Memory B cell (primary cell): ENCODE data around the gene COLEC11.

Experiments used
- ATAC-seq: fragments of 150-1000 bp; cut with Tn5 transposase; 2 replicates; pipeline ENCODE4 v1.10.0; 2021; ENCODE audit warnings: low read depth, mild to moderate bottlenecking, moderate library complexity
- DNase-seq, 2 donors: peaks; one replicate each; pipeline ENCODE4 v3.0.0; 2022; ENCODE audit warnings: low spot score in 2 of 2
- H3K27ac Mint-ChIP-seq: one replicate; pipeline ENCODE4 v1.8.0; 2022; ENCODE audit warnings: mild to moderate bottlenecking, moderate library complexity, mixed read lengths
- H3K27me3 Mint-ChIP-seq: one replicate; pipeline ENCODE4 v1.8.0; 2022; ENCODE audit warnings: mixed read lengths
- H3K36me3 Mint-ChIP-seq: one replicate; pipeline ENCODE4 v1.8.0; 2022; ENCODE audit warnings: mild to moderate bottlenecking, mixed read lengths
- H3K4me1 Mint-ChIP-seq: one replicate; pipeline ENCODE4 v1.8.0; 2022; ENCODE audit warnings: mixed read lengths
- H3K4me3 Mint-ChIP-seq: one replicate; pipeline ENCODE4 v1.8.0; 2022; ENCODE audit warnings: mild to moderate bottlenecking, moderate library complexity, mixed read lengths
- H3K9me3 Mint-ChIP-seq: one replicate; pipeline ENCODE4 v1.8.0; 2022; ENCODE audit warnings: mixed read lengths

COLEC11 gene

DNA sequence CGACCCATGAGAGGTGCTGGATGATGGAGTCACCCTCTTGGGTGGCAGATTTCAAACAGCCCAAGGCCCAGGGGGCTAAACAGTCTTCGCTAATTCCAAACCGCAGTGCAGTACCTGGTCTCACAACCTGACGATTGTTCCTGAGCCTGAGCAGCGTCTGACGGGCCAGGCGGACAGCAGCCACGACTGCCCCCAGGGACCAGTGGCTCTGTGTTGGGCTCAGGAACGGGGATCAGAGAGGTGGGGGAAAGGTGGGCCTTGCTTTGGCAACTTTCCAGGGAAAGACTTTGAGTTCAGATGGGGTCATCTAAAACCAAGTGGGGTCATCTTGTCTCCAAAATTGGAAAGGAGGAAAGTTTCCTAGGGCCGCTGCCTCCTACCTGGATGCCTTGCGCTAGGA is 492 bp downstream of the COLEC11 start:
- no peak for ATAC-seq
- Mint-ChIP-seq H3K36me3 (peaks cover 6% of the 10 kb centered on the region), H3K9me3 (no peaks in the 10 kb centered on the region), H3K27ac (no peak overlapping the region), H3K4me1 (no peaks in the 10 kb centered on the region), H3K27me3 (peaks cover 3% of the 10 kb centered on the region), H3K4me3 (no peak overlapping the region)
- DNase-seq = no peak

DNA sequence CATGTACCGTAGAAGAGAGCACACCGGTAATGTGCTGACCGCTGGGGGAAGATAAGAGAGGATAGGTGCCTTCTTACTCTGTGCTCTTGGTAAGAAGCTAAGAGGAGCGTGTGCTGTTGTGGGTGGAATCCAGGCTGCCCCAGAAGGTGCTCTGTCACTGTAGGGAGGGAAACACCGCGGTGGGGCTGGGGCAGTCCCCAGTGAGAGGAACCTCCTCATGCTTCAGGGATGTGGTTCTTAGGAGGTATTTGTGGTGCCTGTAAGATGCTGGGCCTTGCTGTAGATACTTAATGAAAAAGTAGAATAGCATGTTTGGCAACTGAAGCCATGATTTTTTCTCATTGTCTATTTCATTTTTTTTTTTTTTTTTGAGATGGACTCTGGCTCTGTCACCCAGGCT is 1.1 kb downstream of the COLEC11 start:
- no peak for DNase-seq
- Mint-ChIP-seq H3K27me3 (peaks cover 3% of the 10 kb centered on the region), H3K4me1 (no peaks in the 10 kb centered on the region), H3K4me3 (no peak overlapping the region), H3K36me3 (peaks cover 6% of the 10 kb centered on the region), H3K27ac (no peak overlapping the region), H3K9me3 (no peaks in the 10 kb centered on the region)
- peak; percentile 82 for ATAC-seq

DNA sequence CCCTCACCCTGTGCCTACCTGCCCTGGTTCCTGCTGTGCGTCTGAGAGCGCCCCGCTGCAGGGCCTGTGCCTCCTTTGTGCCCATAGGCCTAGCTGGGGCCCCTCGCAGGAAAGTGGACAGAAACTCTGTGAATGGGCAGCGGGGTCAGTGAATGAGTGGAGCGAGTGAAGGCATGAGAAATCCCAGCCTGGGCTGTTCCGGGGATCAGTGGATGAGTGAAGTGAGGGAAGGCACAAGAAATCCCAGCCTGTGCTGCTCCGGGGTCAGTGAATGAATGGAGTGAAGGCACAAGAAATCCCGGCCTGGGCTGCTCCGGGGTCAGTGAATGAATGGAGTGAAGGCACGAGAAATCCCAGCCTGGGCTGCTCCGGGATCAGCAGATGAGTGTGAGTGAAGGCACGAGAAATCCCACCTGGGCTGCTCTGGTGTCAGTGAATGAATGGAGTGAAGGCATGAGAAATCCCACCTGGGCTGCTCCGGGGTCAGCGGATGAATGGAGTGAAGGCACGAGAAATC is 2.0 kb downstream of the COLEC11 start:
- Mint-ChIP-seq H3K27ac (no peak overlapping the region), H3K4me3 (no peak overlapping the region)
- ATAC-seq = no peak

DNA sequence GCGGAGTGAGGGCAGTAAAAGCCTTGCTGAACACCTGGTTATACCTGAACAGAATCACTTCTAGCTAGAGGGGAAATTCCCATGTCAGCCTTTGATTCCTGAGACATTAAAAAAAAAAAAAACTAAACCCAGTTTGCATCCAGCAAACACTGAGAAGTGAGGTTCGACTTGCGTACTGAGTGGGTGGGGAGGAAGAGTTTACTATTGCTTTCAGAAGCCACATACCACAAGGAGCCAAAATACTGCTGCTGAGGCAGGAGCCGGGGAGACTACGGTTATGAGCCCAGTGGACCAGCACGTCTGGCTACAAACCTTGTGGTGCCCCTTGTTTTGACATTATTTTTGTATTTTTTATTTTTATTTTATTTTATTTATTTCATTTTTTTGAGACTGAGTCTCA is 2.7 kb downstream of the COLEC11 start:
- DNase-seq = no peak
- Mint-ChIP-seq H3K27me3 (peaks cover 3% of the 10 kb centered on the region), H3K36me3 (peaks cover 2% of the 10 kb centered on the region), H3K9me3 (no peaks in the 10 kb centered on the region), H3K4me1 (no peaks in the 10 kb centered on the region), H3K4me3 (no peak overlapping the region), H3K27ac (no peak overlapping the region)
- ATAC-seq = peak; percentile 22

More for the DNA sequence above, 2.0 kb downstream of the COLEC11 start:
- Mint-ChIP-seq H3K4me1 (no peaks in the 10 kb centered on the region), H3K27me3 (peaks cover 3% of the 10 kb centered on the region), H3K9me3 (no peaks in the 10 kb centered on the region), H3K36me3 (peaks cover 6% of the 10 kb centered on the region)
- DNase-seq = no peak

DNA sequence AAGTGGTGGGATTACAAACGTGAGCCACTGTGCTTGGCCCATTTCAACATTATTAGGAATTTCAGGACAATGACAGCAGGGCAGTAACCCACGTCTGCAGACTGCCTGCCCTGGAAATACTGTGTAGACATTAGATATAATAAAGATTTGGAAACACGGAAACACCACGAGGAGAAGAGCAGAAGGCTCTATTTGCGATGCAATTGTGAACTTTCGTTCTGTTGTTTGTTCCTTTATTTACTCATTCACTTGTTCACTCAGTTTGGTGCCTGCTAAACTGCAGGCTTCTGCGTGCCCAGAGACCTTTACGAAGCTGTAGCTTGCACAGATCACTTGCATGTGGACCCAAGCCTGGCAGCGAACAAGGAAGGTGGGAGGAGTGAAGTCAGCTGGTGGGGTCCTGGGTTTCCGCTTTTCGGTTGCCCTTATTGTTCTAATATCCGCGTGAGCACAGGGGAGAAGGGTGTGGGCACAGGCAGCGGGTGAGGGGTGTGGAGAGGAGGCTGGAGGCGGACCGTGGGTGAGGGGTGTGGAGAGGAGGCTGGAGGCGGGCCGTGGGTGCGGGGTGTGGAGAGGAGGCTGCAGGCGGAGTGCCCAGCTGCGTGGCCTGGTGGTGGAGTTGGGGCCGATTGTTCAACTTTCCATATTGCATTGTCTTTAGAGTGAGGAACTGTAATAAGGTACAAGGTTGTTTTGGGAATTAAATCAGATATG is 3.4 kb downstream of the COLEC11 start:
- Mint-ChIP-seq H3K36me3 (no peaks in the 10 kb centered on the region), H3K9me3 (no peaks in the 10 kb centered on the region), H3K27ac (no peak overlapping the region), H3K4me1 (no peaks in the 10 kb centered on the region), H3K27me3 (peaks cover 3% of the 10 kb centered on the region), H3K4me3 (no peak overlapping the region)
- ATAC-seq (no peak), DNase-seq (no peak)

DNA sequence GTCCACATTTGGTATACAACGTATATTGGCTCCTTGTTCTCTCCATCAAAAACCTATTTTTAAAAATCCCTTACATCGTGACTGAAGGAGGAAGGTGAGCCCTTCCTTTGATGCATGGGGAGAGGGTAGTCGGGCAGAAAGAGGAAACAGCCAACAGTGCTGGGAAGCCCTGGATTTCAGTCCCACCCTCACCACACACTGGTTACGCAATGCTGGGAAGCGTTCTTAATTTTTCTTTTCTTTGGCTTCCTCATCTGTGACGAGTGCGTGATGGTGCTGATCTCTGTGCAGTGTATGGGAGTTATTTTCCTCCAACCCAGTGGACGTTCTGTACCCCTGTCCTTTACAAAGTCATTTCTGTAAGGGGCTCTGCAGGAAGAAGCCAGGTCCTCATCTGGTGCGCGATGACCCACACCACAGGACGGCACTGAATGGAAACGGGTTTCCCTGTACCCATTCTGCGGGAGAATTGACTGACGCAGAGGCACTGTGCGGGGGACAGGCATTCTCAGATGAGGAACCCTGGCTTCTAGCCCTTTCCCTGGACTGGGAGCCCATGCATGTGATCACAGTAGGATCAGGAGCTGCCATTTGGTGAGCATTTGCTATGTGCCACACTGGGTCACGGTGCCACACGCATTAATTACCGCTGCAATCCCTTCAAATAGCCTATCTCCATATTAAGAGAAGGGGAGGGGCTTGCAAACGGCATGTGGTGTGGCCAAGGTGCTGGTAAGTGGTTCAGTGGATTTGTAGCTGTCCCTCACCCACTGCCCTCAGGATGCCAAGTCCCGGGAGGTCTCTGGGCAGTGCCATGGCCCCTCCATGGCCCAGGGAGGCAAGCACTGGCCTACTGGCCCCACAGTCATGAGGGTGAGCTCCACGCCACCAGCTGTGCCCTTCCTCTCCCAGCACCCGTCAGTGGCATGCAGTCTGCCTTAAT is 4.3 kb downstream of the COLEC11 start:
- peaks cover 3% of the 10 kb centered on the region for H3K27me3 Mint-ChIP-seq
- no peaks in the 10 kb centered on the region for H3K36me3 Mint-ChIP-seq
- DNase-seq = no peak
- H3K4me1 Mint-ChIP-seq = no peaks in the 10 kb centered on the region
- H3K9me3 Mint-ChIP-seq = no peaks in the 10 kb centered on the region
- no peak overlapping the region for H3K4me3 Mint-ChIP-seq
- no peak for ATAC-seq
- H3K27ac Mint-ChIP-seq = no peak overlapping the region

DNA sequence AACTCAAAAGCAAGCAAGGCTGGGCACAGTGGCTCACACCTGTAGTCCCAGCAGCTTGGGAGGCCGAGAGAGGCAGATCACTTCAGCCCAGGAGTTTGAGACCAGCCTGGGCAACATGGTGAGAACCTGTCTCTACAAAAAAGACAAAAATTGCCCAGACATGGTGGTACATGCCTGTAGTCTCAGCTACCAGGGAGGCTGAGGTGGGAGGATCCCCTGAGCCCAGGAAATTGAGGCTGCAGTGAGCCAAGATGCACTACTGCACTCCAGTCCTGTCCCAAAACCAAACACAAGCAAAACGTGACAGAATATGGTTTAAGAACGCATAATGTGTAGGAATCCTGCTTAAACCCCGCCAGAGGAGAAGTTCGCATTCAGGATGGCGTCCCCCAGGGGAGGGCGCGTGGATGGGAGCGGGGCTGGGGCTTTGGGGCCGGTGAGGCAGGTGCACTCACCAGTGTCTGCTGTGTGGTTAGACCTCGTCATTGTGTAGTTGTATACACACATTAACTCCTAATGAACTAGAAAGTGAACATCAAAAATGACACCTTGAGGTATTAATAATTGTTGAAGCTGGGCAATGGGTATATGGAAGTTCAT is 5.4 kb downstream of the COLEC11 start:
- H3K4me1 Mint-ChIP-seq = peaks cover 3% of the 10 kb centered on the region
- no peak for ATAC-seq
- H3K9me3 Mint-ChIP-seq = no peaks in the 10 kb centered on the region
- H3K4me3 Mint-ChIP-seq = no peak overlapping the region
- no peak for DNase-seq
- no peaks in the 10 kb centered on the region for H3K36me3 Mint-ChIP-seq
- H3K27me3 Mint-ChIP-seq = peaks cover 3% of the 10 kb centered on the region
- no peak overlapping the region for H3K27ac Mint-ChIP-seq

DNA sequence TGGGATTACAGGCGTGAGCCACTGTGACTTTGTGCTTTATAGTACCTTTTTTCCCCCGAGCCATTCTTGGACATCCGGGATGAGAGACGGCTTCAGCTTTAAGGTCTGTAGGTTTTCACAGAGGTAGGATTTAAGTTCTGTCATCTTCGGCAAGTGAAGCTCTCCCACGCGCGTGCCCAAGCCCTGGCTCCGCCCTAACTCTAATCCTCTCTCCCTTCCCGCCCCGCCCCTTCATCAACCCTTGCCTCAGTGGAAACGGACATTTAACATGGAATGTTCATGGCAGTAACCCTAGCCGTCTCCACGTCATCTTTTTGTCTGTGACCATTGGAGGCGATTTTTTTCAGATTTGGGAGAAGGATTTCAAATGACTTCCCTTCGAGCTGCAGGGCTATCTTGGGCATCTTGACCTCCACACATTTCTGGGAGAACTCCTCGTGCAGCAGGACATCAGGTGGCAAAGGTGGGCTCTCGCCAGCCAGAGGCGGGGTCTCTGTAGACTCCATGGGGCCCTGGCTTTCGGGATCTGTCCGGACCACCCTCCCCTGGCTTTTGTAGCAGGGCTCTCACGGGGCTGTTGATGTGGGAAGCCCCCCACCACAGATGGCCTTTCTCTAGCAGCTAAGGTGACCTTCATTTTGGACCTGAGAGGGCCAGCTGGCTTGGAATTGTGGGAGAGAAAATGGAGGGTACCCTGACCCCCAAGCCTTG is 6.8 kb downstream of the COLEC11 start:
- peaks cover 3% of the 10 kb centered on the region for H3K27me3 Mint-ChIP-seq

DNA sequence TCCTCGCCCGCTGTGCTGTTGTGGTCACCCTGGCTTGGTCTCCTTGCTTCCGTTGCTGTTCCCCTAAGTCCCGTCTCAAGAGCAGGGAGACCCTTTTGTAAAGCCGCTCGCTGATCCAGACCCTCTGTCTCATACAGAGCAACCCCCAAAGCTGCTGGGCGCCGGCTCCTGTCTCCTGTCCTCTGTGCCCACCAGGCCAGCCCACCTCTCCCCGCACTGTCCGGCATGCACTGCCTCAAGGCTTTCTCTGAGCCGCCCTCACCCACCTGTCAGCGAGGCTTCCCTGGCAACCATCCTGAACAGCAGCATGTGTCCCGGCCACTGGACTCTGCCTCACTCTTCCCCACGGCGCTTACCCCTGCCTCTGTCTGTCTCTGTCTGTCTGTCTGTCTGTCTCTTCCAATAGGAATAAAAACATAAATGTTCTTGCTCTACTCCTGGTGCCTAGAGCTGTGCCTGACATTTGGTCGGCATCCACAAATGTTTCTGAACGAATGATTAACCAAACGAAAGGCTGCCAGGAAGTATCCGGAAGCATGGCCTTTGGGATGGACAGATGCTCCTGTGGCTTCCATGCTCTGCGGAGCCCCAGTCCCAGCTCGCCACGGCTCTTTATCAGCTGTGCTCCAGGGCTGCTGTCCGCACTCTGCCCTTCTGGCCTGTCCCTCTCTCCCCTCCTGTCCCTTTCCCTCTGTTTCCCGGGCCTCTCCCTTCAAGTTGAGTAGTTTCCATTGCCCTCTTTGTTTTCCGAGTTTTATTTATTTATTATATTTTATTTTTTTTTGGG is 7.8 kb downstream of the COLEC11 start:
- ATAC-seq = no peak

More for the DNA sequence above, 6.8 kb downstream of the COLEC11 start:
- Mint-ChIP-seq H3K36me3 (no peaks in the 10 kb centered on the region), H3K9me3 (no peaks in the 10 kb centered on the region), H3K4me1 (peaks cover 3% of the 10 kb centered on the region), H3K27ac (no peak overlapping the region), H3K4me3 (no peak overlapping the region)
- no peak for ATAC-seq
- no peak for DNase-seq

DNA sequence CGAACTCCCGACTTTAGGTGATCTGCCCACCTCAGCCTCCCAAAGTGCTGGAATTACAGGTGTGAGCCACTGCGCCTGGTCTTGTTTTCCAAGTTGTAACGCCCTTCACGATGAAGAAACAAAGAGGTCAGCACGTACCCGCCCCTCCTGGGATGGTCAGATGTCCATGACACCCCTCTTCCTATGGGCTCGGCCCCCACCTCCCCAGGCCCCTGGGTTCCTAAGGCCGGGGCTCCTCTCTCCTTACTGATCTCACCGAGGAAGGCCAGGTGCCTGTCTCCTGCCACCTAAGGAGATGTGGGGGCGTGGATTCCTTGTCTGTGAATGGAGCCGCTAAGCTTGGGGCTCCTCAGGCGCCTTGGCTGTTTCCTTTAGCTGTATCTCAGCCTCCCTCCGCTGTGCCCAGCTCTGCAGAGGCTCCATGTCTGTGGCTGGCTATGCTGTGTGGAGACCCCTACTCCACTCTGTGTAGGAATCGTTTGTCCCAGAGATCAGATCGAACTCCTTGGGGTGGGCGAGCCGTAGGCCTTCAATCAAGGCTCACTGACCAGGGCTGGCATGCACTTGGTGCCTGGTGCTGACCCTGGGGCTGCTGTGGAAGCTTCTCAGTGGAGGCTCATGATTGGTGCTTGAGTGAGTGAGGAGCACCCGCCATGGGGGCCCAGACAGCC is 8.8 kb downstream of the COLEC11 start:
- Mint-ChIP-seq H3K9me3 (no peaks in the 10 kb centered on the region), H3K4me1 (peaks cover 3% of the 10 kb centered on the region), H3K36me3 (no peaks in the 10 kb centered on the region), H3K27ac (no peak overlapping the region), H3K27me3 (no peaks in the 10 kb centered on the region), H3K4me3 (no peak overlapping the region)
- DNase-seq = no peak
- ATAC-seq = no peak

More for the DNA sequence above, 7.8 kb downstream of the COLEC11 start:
- Mint-ChIP-seq H3K27ac (no peak overlapping the region), H3K9me3 (no peaks in the 10 kb centered on the region), H3K4me3 (no peak overlapping the region), H3K27me3 (peaks cover 3% of the 10 kb centered on the region), H3K4me1 (peaks cover 3% of the 10 kb centered on the region), H3K36me3 (no peaks in the 10 kb centered on the region)
- DNase-seq = no peak

DNA sequence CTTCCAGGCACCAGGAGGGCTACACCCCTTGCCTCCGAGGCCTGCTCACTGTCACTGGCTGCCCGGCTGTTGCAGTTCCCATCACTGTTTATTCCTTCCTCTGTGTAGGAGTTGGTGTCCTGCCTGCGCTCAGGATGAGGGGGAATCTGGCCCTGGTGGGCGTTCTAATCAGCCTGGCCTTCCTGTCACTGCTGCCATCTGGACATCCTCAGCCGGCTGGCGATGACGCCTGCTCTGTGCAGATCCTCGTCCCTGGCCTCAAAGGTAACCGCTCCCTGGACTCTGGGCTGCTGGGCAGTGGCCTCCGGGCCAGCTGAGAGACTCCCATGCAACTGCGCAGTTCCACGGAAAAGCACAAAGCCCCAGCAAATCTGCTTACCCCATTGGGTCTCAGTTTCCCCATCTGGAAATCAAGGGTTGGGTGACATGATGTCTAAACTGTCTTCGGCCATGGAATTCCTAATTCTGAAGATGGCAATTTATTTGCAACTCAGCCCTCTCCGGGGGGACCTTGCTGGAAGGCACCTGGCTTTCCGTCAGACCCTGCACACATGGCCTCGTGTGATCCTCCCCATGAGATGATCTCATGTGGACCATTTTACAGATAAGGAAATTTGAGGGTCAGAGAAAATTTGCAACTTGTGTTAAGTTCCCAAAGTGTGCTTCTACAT is 9.4 kb downstream of the COLEC11 start:
- Mint-ChIP-seq H3K4me3 (no peak overlapping the region), H3K27ac (no peak overlapping the region), H3K27me3 (no peaks in the 10 kb centered on the region), H3K9me3 (no peaks in the 10 kb centered on the region), H3K36me3 (no peaks in the 10 kb centered on the region), H3K4me1 (peaks cover 5% of the 10 kb centered on the region)
- DNase-seq (no peak), ATAC-seq (no peak)
